SJCRH30 (cell line): ENCODE data around the gene STEAP3. TPM values are rescaled to one million over a fixed set of nuclear protein-coding genes. Genes with fewer than 3 reads are reported as not detected.

Experiments
- DNase-seq, 2 experiments: peaks; one replicate each; pipeline ENCODE4 v3.0.0-alpha.2; 2015 to 2020
- H3K27ac ChIP-seq: fragments of 250-450 bp; sonication (Bioruptor Pico); 2 replicates; pipeline ENCODE4 v1.5.1; 2020; ENCODE audit warnings: mild to moderate bottlenecking, moderate library complexity
- H3K27me3 ChIP-seq: fragments of 250-450 bp; sonication (Bioruptor Pico); 2 replicates; pipeline ENCODE4 v1.5.1; 2020; ENCODE audit warnings: mild to moderate bottlenecking, moderate library complexity
- H3K36me3 ChIP-seq: fragments of 250-450 bp; sonication (Bioruptor Pico); 2 replicates; pipeline ENCODE4 v1.5.1; 2020; ENCODE audit warnings: mild to moderate bottlenecking, moderate library complexity
- H3K4me1 ChIP-seq: fragments of 250-450 bp; sonication (Bioruptor Pico); 2 replicates; pipeline ENCODE4 v1.5.1; 2020; ENCODE audit warnings: mild to moderate bottlenecking, moderate library complexity
- H3K4me3 ChIP-seq: fragments of 250-450 bp; sonication (Bioruptor Pico); 2 replicates; pipeline ENCODE4 v1.5.1; 2020; ENCODE audit warnings: mild to moderate bottlenecking, moderate library complexity
- H3K9me3 ChIP-seq: fragments of 250-450 bp; sonication (Bioruptor Pico); replicated peaks from 2 replicates; pipeline ENCODE4 v1.5.1; 2020; ENCODE audit warnings: mild to moderate bottlenecking, moderate library complexity
- total RNA-seq: library from RNA; depleted of rRNA; stranded (reverse); fragments of >200 nt; shearing (Covaris generic); gene quantifications from 2 replicates; pipeline ENCODE4 v1.2.3, GENCODE V29; 2014; rRNA removed

Gene STEAP3
- total RNA-seq, 1 experiment from 2014 or later = 2.6 TPM

GRCh38 chr2:119308793-119309330, 85.2 kb downstream of the STEAP3 start:
- H3K4me1 ChIP-seq = no peaks in the 10 kb centered on the region
- H3K4me3 ChIP-seq = no peak overlapping the region
- peak in 1 of 2 experiments; percentile 35 for DNase-seq
- no peaks in the 10 kb centered on the region for H3K36me3 ChIP-seq
- no peaks in the 10 kb centered on the region for H3K27me3 ChIP-seq
- no peak overlapping the region for H3K27ac ChIP-seq
- no peaks in the 10 kb centered on the region for H3K9me3 ChIP-seq

DNA sequence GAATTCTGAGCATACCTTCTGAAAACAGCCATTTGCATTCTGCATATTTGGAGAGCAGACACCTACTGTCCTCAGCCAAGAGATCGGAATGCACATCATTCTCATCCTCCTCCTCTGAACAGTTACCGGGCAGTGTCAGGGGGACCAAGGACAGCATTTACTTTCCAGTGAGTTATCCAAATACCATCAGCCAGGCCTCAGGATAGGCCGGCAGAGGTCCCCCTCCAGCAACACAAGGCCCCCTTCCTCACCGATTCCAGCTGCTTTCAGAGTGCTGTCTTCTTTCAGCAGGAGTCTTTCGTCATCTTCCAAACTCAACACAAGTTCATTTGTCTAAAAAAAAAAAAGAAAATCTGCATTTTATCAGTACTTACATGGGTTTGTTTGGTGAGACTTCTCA, 87.7 kb downstream of the STEAP3 start:
- Histone ChIP-seq H3K27ac (no peak overlapping the region), H3K27me3 (no peaks in the 10 kb centered on the region), H3K4me3 (no peak overlapping the region), H3K9me3 (no peaks in the 10 kb centered on the region), H3K4me1 (no peaks in the 10 kb centered on the region; the same call in 1 of the 2 replicates), H3K36me3 (no peaks in the 10 kb centered on the region)
- DNase-seq = no peak

- Histone ChIP-seq H3K4me1 (no peaks in the 10 kb centered on the region; the same call in 1 of the 2 replicates), H3K27me3 (no peaks in the 10 kb centered on the region), H3K9me3 (no peaks in the 10 kb centered on the region), H3K27ac (no peak overlapping the region), H3K4me3 (no peak overlapping the region), H3K36me3 (no peaks in the 10 kb centered on the region)
- DNase-seq = no peak
These were observed 88.2 kb downstream of the STEAP3 start for GRCh38 chr2:119311831-119312230.

Other genes with a start within 250 kb of the STEAP3 start
- gene C1QL2, start 65.1 kb upstream of the STEAP3 start, total RNA-seq = not detected in 2 replicates
- 4.2 and 7.0 TPM in 2 replicates for gene C2orf76, start 143.0 kb downstream of the STEAP3 start, total RNA-seq
- 326 and 328 TPM in 2 replicates for gene DBI, start 143.1 kb downstream of the STEAP3 start, total RNA-seq
- 0.28 and 0.67 TPM in 2 replicates for gene TMEM37, start 208.0 kb downstream of the STEAP3 start, total RNA-seq